Peyer's patch (tissue), 4 donors: ENCODE data around the gene COL20A1.
A peak's percentile ranks its signal among the peaks of the same experiment; 100 is the strongest.

Source experiments
- CTCF ChIP-seq, 6 experiments: fragments of 450-650 bp in 4 of 6; fragments of 200-600 bp in 2 of 6; sonication (generic) in 1 of 6; IDR thresholded peaks; one replicate each; pipeline ENCODE4 v1.5.1; 2017 to 2019; ENCODE audit warnings: antibody characterized with exemption in 6 of 6, mild to moderate bottlenecking in 3 of 6, moderate library complexity in 1 of 6
- POLR2A ChIP-seq, 2 donors: fragments of 450-650 bp; IDR thresholded peaks; one replicate each; pipeline ENCODE4 v1.5.1; 2017; ENCODE audit warnings: antibody characterized with exemption in 2 of 2, mild to moderate bottlenecking in 2 of 2, moderate library complexity in 2 of 2

GRCh38 chr20:63272105-63273058 lies 20.6 kb upstream of the COL20A1 start, which contains the start of gene ARFGAP1:
- no peak for TF ChIP-seq CTCF (IDR thresholded peaks at IDR 0.05)
- TF ChIP-seq POLR2A (IDR thresholded peaks at IDR 0.05) = peak; percentile 49 to 67
